IMR-90 (cell line): ENCODE results near the gene KRT73. TPM values are rescaled to one million over a fixed set of nuclear protein-coding genes. Genes with fewer than 3 reads are reported as not detected.

Source experiments
- ATAC-seq: fragments of 200-7000 bp; cut with Tn5 transposase; 2 replicates; pipeline ENCODE4 v1.9.1; 2020; ENCODE audit warnings: low read depth, mild to moderate bottlenecking, moderate library complexity
- BruUV-seq: library from RNA; stranded (reverse); fragments of 400-500 nt; replicated peaks from 2 replicates; lab custom pipeline; 2021; lab: Mats Ljungman, UMichigan
- CTCF ChIA-PET: fragments of 300-600 bp; formaldehyde crosslinking; extraction: SDS; loops from one replicate; lab custom pipeline; 2021; ENCODE audit warnings: antibody characterized with exemption; lab: Yijun Ruan, JAX
- POLR2A ChIA-PET: fragments of 300-600 bp; sonication (Branson Sonifier 250); formaldehyde crosslinking; loops from one replicate; lab custom pipeline; 2022; ENCODE audit warnings: antibody characterized with exemption; ENCODE audit not compliant: unreplicated experiment; lab: Charles Lee
- DNase-seq: peaks from one replicate; pipeline ENCODE4 v3.0.0; 2013
- H2AFZ ChIP-seq: replicated peaks from 2 replicates; pipeline ENCODE3; 2013; ENCODE audit warnings: low read length, mild to moderate bottlenecking; ENCODE audit not compliant: poor library complexity
- H2AK5ac ChIP-seq: 2 replicates; pipeline ENCODE4 v1.6.1; 2013; ENCODE audit warnings: low read depth, low read length, inconsistent platforms
- H2AK9ac ChIP-seq: replicated peaks from 2 replicates; pipeline ENCODE3; 2013; ENCODE audit warnings: mild to moderate bottlenecking, low read depth, low read length, moderate library complexity; ENCODE audit not compliant: poor library complexity
- H2BK120ac ChIP-seq: 2 replicates; pipeline ENCODE4 v1.6.1; 2013; ENCODE audit warnings: low read depth, low read length, inconsistent platforms
- H2BK15ac ChIP-seq: 3 replicates; pipeline ENCODE4 v1.6.1; 2013; ENCODE audit warnings: low read depth, low read length, inconsistent platforms
- H2BK20ac ChIP-seq: 2 replicates; pipeline ENCODE4 v1.6.1; 2013; ENCODE audit warnings: low read depth, mild to moderate bottlenecking, inconsistent platforms, low read length, moderate library complexity
- H2BK5ac ChIP-seq: 2 replicates; pipeline ENCODE4 v1.6.1; 2013; ENCODE audit warnings: mild to moderate bottlenecking, low read depth, low read length, inconsistent platforms; ENCODE audit not compliant: poor library complexity, severe bottlenecking
- H3K14ac ChIP-seq: replicated peaks from 2 replicates; pipeline ENCODE4 v1.6.1; 2013; ENCODE audit warnings: low read depth, low read length, inconsistent platforms
- H3K18ac ChIP-seq: 2 replicates; pipeline ENCODE4 v1.6.1; 2013; ENCODE audit warnings: low read depth, low read length, control low read depth
- H3K23ac ChIP-seq: 2 replicates; pipeline ENCODE4 v1.6.1; 2013; ENCODE audit warnings: low read depth, low read length, inconsistent platforms
- H3K27ac ChIP-seq: 2 replicates; pipeline ENCODE4 v1.5.1; 2013; ENCODE audit warnings: mild to moderate bottlenecking, control low read depth, low read length; ENCODE audit not compliant: insufficient read depth
- H3K27me3 ChIP-seq: 2 replicates; pipeline ENCODE4 v1.6.1; 2013; ENCODE audit warnings: low read length; ENCODE audit not compliant: control insufficient read depth, insufficient read depth
- H3K36me3 ChIP-seq: 2 replicates; pipeline ENCODE4 v1.6.1; 2013; ENCODE audit warnings: low read length, mixed read lengths; ENCODE audit not compliant: control insufficient read depth, insufficient read depth
- H3K4ac ChIP-seq: 2 replicates; pipeline ENCODE4 v1.6.1; 2013; ENCODE audit warnings: low read depth, low read length, inconsistent platforms
- H3K4me1 ChIP-seq: 2 replicates; pipeline ENCODE4 v1.6.1; 2013; ENCODE audit warnings: low read length, mixed read lengths; ENCODE audit not compliant: control insufficient read depth, insufficient read depth
- H3K4me2 ChIP-seq: 2 replicates; pipeline ENCODE4 v1.6.1; 2013; ENCODE audit warnings: low read depth, mild to moderate bottlenecking, control low read depth, low read length, moderate library complexity
- H3K4me3 ChIP-seq: 2 replicates; pipeline ENCODE4 v1.5.1; 2013; ENCODE audit warnings: low read depth, mild to moderate bottlenecking, control low read depth, low read length, moderate library complexity; ENCODE audit not compliant: insufficient read depth
- H3K56ac ChIP-seq: 2 replicates; pipeline ENCODE4 v1.6.1; 2013; ENCODE audit warnings: low read length, inconsistent platforms; ENCODE audit not compliant: insufficient read depth; ENCODE audit errors: extremely low read depth
- H3K79me1 ChIP-seq, 2 experiments: 2 replicates each; pipeline ENCODE4 v1.6.1; 2013; ENCODE audit warnings: low read length in 2 of 2, inconsistent platforms in 1 of 2, low read depth in 1 of 2
- H3K9ac ChIP-seq: 2 replicates; pipeline ENCODE4 v1.6.1; 2013; ENCODE audit warnings: low read depth, low read length, control low read depth
- H3K9me1 ChIP-seq: 2 replicates; pipeline ENCODE4 v1.6.1; 2013; ENCODE audit warnings: low read length, inconsistent platforms; ENCODE audit not compliant: insufficient read depth
- H3K9me3 ChIP-seq: 2 replicates; pipeline ENCODE4 v1.6.1; 2013; ENCODE audit warnings: low read length; ENCODE audit not compliant: control insufficient read depth, insufficient read depth
- H4K20me1 ChIP-seq: 2 replicates; pipeline ENCODE4 v1.6.1; 2013; ENCODE audit warnings: low read length, inconsistent platforms; ENCODE audit not compliant: insufficient read depth
- H4K5ac ChIP-seq: 2 replicates; pipeline ENCODE4 v1.6.1; 2013; ENCODE audit warnings: mild to moderate bottlenecking, low read depth, low read length, control low read depth
- H4K8ac ChIP-seq, 2 experiments: 2 replicates each; pipeline ENCODE4 v1.6.1; 2013; ENCODE audit warnings: low read depth in 2 of 2, low read length in 2 of 2, control low read depth in 1 of 2, inconsistent platforms in 1 of 2
- H4K91ac ChIP-seq: 2 replicates; pipeline ENCODE4 v1.6.1; 2013; ENCODE audit warnings: low read depth, low read length, inconsistent platforms; ENCODE audit not compliant: insufficient read depth
- BHLHE40 ChIP-seq: fragments of 150-350 bp; IDR thresholded peaks from 2 replicates; pipeline ENCODE4 v1.6.1; 2016; ENCODE audit warnings: mild to moderate bottlenecking, low read depth, low read length
- CEBPB ChIP-seq: IDR thresholded peaks from 2 replicates; pipeline ENCODE4 v1.6.1; 2012; ENCODE audit warnings: low read depth, low read length, improper control_type of control experiment
- CHD1 ChIP-seq: IDR thresholded peaks from 2 replicates; pipeline ENCODE4 v1.6.1; 2012; ENCODE audit warnings: low read depth, low read length, improper control_type of control experiment
- MAFK ChIP-seq: IDR thresholded peaks from 2 replicates; pipeline ENCODE4 v1.6.1; 2012; ENCODE audit warnings: low read depth, low read length, improper control_type of control experiment
- MAZ ChIP-seq: IDR thresholded peaks from 2 replicates; pipeline ENCODE4 v1.6.1; 2012; ENCODE audit warnings: low read depth, mild to moderate bottlenecking, low read length, improper control_type of control experiment, moderate library complexity, borderline replicate concordance
- RAD21 ChIP-seq: IDR thresholded peaks from 2 replicates; pipeline ENCODE4 v1.6.1; 2012; ENCODE audit warnings: low read length, improper control_type of control experiment
- RCOR1 ChIP-seq: IDR thresholded peaks from 2 replicates; pipeline ENCODE4 v1.6.1; 2012; ENCODE audit warnings: mild to moderate bottlenecking, low read length, improper control_type of control experiment; ENCODE audit not compliant: insufficient replicate concordance
- RFX5 ChIP-seq: IDR thresholded peaks from 2 replicates; pipeline ENCODE4 v1.8.0; 2012; ENCODE audit warnings: low read depth, mild to moderate bottlenecking, low read length, moderate library complexity
- SMC3 ChIP-seq: fragments of 150-350 bp; IDR thresholded peaks from 2 replicates; pipeline ENCODE4 v1.6.1; 2016; ENCODE audit warnings: low read depth, mild to moderate bottlenecking, antibody characterized with exemption, low read length, moderate library complexity
- WGBS, 2 experiments: methylation state at CpG; one replicate each; pipeline versions ENCODE4 v1.1.5 to v1.1.7; 2013; ENCODE audit warnings: missing lambda C conversion rate in 2 of 2; ENCODE audit not compliant: insufficient read length in 1 of 2; ENCODE audit errors: extremely low coverage in 2 of 2; 5-methylcytosine and 5-hydroxymethylcytosine counted together
- dilution Hi-C: fragments of 300-500 bp; cut with HindIII; formaldehyde crosslinking; loops from one replicate; pipeline ENCODE4 v1.14.3; 2018; ENCODE audit warnings: low sequenced_read_pairs; ENCODE audit not compliant: unreplicated experiment
- in situ Hi-C: fragments of 300-500 bp; cut with MboI; formaldehyde crosslinking; loops from 3 replicates; pipeline ENCODE4 v1.14.3; 2019; ENCODE audit warnings: low sequenced_read_pairs, inconsistent platforms, mixed read lengths
- intact Hi-C: fragments of 100-400 bp; cut with micrococcal nuclease; formaldehyde crosslinking; loops from 2 replicates; pipeline ENCODE4 v1.10.0; 2022
- polyA plus RNA-seq, 3 experiments: library from polyadenylated mRNA; depleted of rRNA; stranded (reverse); fragments of >200 nt; gene quantifications; 2 replicates each; pipeline ENCODE4 v1.2.3, GENCODE V29; 2012; ENCODE audit warnings: low replicate concordance in 1 of 3
- total RNA-seq: library from RNA; depleted of rRNA; stranded (reverse); fragments of >200 nt; gene quantifications from 2 replicates; pipeline ENCODE4 v1.2.3, GENCODE V29; 2012
- TF ChIP-seq, protein P1 (sequence below): fragments of 150-350 bp; IDR thresholded peaks from 2 replicates; pipeline ENCODE4 v1.6.1; 2017; ENCODE audit warnings: mild to moderate bottlenecking, antibody characterized with exemption, low read length, low read depth
- TF ChIP-seq, protein P2 (sequence below): fragments of 150-350 bp; IDR thresholded peaks from 2 replicates; pipeline ENCODE4 v1.6.1; 2016; ENCODE audit warnings: low read depth, mild to moderate bottlenecking, low read length, moderate library complexity, borderline replicate concordance
- TF ChIP-seq, protein P3 (sequence below): conservative IDR thresholded peaks from 2 replicates; pipeline ENCODE4 v1.5.1; 2012; ENCODE audit warnings: mild to moderate bottlenecking, low read depth, low read length, improper control_type of control experiment

Gene KRT73
- total and polyA plus RNA-seq, 2 of the 4 experiments (the other 2 are of a cell fraction): not detected

DNA sequence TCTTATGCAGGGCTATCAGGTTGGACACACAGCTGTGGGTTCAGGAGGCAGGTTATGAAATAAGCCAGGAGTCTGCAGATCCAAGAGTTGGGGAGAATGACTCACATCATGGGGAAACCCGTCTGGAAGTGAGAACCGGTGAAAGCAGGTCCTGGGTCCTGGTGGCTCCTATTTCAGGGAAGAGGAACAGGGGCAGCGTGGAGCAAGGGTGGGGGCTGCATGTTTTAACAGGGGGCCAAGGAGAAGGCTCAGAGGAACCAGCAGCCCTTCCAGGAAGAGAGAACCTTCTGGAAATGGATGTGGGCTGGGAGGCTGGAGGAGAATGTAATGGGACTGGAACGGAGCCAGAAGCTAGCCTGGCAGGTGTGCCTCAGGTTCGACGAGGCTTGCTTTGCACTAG, 36.9 kb downstream of the KRT73 start:
- Histone ChIP-seq H3K4ac (no peak overlapping the region), H3K4me3 (no peak overlapping the region), H3K27ac (no peak overlapping the region), H3K36me3 (no peaks in the 10 kb centered on the region), H2AK9ac (no peak overlapping the region), H2BK5ac (no peak overlapping the region), H4K91ac (no peak overlapping the region), H3K9ac (no peak overlapping the region), H3K18ac (no peak overlapping the region), H3K9me3 (no peaks in the 10 kb centered on the region), H3K14ac (no peak overlapping the region), H4K5ac (no peak overlapping the region), H3K4me2 (no peak overlapping the region), H3K56ac (no peak overlapping the region), H2BK120ac (no peak overlapping the region), H4K20me1 (no peaks in the 10 kb centered on the region; the same call in 1 of the 2 replicates), H3K79me1 (no peaks in the 10 kb centered on the region), H2BK15ac (no peak overlapping the region), H3K9me1 (no peaks in the 10 kb centered on the region), H2AK5ac (no peak overlapping the region), H2BK20ac (no peak overlapping the region), H4K8ac (no peak overlapping the region), H3K23ac (no peak overlapping the region), H2AFZ (no peak overlapping the region), H3K27me3 (peaks cover 47% of the 10 kb centered on the region), H3K4me1 (no peaks in the 10 kb centered on the region)
- DNase-seq: peak; percentile 10
- no peak for TF ChIP-seq RFX5
- no peak for TF ChIP-seq MAFK
- TF ChIP-seq, protein P1, sequence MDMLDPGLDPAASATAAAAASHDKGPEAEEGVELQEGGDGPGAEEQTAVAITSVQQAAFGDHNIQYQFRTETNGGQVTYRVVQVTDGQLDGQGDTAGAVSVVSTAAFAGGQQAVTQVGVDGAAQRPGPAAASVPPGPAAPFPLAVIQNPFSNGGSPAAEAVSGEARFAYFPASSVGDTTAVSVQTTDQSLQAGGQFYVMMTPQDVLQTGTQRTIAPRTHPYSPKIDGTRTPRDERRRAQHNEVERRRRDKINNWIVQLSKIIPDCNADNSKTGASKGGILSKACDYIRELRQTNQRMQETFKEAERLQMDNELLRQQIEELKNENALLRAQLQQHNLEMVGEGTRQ: no peak
- no peak for TF ChIP-seq SMC3
- TF ChIP-seq MAZ: no peak
- TF ChIP-seq CHD1: no peak
- no peak for TF ChIP-seq BHLHE40
- no peak for TF ChIP-seq CEBPB
- TF ChIP-seq RAD21: no peak
- TF ChIP-seq RCOR1: no peak
- TF ChIP-seq, protein P2, sequence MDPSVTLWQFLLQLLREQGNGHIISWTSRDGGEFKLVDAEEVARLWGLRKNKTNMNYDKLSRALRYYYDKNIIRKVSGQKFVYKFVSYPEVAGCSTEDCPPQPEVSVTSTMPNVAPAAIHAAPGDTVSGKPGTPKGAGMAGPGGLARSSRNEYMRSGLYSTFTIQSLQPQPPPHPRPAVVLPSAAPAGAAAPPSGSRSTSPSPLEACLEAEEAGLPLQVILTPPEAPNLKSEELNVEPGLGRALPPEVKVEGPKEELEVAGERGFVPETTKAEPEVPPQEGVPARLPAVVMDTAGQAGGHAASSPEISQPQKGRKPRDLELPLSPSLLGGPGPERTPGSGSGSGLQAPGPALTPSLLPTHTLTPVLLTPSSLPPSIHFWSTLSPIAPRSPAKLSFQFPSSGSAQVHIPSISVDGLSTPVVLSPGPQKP: no peak
- TF ChIP-seq, protein P3, sequence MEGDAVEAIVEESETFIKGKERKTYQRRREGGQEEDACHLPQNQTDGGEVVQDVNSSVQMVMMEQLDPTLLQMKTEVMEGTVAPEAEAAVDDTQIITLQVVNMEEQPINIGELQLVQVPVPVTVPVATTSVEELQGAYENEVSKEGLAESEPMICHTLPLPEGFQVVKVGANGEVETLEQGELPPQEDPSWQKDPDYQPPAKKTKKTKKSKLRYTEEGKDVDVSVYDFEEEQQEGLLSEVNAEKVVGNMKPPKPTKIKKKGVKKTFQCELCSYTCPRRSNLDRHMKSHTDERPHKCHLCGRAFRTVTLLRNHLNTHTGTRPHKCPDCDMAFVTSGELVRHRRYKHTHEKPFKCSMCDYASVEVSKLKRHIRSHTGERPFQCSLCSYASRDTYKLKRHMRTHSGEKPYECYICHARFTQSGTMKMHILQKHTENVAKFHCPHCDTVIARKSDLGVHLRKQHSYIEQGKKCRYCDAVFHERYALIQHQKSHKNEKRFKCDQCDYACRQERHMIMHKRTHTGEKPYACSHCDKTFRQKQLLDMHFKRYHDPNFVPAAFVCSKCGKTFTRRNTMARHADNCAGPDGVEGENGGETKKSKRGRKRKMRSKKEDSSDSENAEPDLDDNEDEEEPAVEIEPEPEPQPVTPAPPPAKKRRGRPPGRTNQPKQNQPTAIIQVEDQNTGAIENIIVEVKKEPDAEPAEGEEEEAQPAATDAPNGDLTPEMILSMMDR: no peak
- intact Hi-C loops (no loop called here), in situ Hi-C loops (loop anchor here (5.0 to 10.0 kb wide), 3 partner anchors 296 to 427 kb away; no protein-coding TSS in a partner anchor), dilution Hi-C loops (no loop called here)
- POLR2A ChIA-PET: no interaction called here
- no peak for ATAC-seq
- BruUV-seq: no TSS peak
- WGBS, 2 experiments: no CpG with 5 or more reads among the region's 6 CpGs
- CTCF ChIA-PET: interaction anchor here (1.0 to 2.1 kb wide), 2 partner anchors 289 to 299 kb away, joined by 3 to 6 read pairs; no protein-coding TSS in a partner anchor
